H1 (cell line): ENCODE results near the gene KRTAP2-4. TPM values are rescaled to one million over a fixed set of nuclear protein-coding genes. Genes with fewer than 3 reads are reported as not detected.

ENCODE experiments used
- CTCF ChIA-PET: fragments of 300-600 bp; sonication (Branson Sonifier 250); formaldehyde crosslinking; loops from one replicate; lab custom pipeline; 2021; ENCODE audit not compliant: partially characterized antibody; lab: Charles Lee
- POLR2A ChIA-PET: fragments of 300-600 bp; sonication (Branson Sonifier 250); formaldehyde crosslinking; loops from one replicate; lab custom pipeline; 2021; ENCODE audit warnings: inconsistent platforms; ENCODE audit not compliant: partially characterized antibody; lab: Charles Lee
- DNase-seq, 2 experiments: peaks; one replicate each; pipeline versions ENCODE4 v3.0.0 to v3.0.0-alpha.2; 2010 to 2022; ENCODE audit warnings: low spot score in 2 of 2, low read depth in 1 of 2, mixed read lengths in 1 of 2
- FAIRE-seq: peaks from 2 replicates; lab custom pipeline; 2011; peaks lifted over from hg19 to GRCh38; lab: Jason Lieb, UNC
- H2AFZ ChIP-seq: 2 replicates; pipeline ENCODE4 v1.8.1; 2012; ENCODE audit warnings: low read length, inconsistent platforms
- H2AK5ac ChIP-seq: 2 replicates; pipeline ENCODE4 v1.6.1; 2013; ENCODE audit warnings: low read depth, low read length
- H2BK120ac ChIP-seq: replicated peaks from 2 replicates; pipeline ENCODE3; 2013; ENCODE audit warnings: low read depth, low read length, inconsistent platforms
- H2BK12ac ChIP-seq: 2 replicates; pipeline ENCODE4 v1.6.1; 2013; ENCODE audit warnings: low read depth, low read length
- H2BK15ac ChIP-seq: 2 replicates; pipeline ENCODE4 v1.6.1; 2013; ENCODE audit warnings: low read length
- H2BK20ac ChIP-seq: 2 replicates; pipeline ENCODE4 v1.6.1; 2013; ENCODE audit warnings: low read length
- H2BK5ac ChIP-seq: 2 replicates; pipeline ENCODE4 v1.6.1; 2013; ENCODE audit warnings: low read depth, low read length
- H3K14ac ChIP-seq: 2 replicates; pipeline ENCODE4 v1.6.1; 2013; ENCODE audit warnings: inconsistent platforms; ENCODE audit not compliant: insufficient read length
- H3K18ac ChIP-seq: 2 replicates; pipeline ENCODE4 v1.6.1; 2013; ENCODE audit warnings: low read length; ENCODE audit errors: extremely low read depth
- H3K23ac ChIP-seq: 2 replicates; pipeline ENCODE4 v1.6.1; 2013; ENCODE audit warnings: inconsistent platforms; ENCODE audit not compliant: insufficient read length
- H3K23me2 ChIP-seq: 2 replicates; pipeline ENCODE4 v1.6.1; 2013; ENCODE audit warnings: low read depth, low read length
- H3K27ac ChIP-seq: 2 replicates; pipeline ENCODE4 v1.6.1; 2011; ENCODE audit warnings: low read depth, low read length, inconsistent platforms
- H3K27me3 ChIP-seq, 4 experiments: replicated peaks in 1 of 4; 1 replicate in 1 of 4; 2 replicates in 3 of 4; pipeline versions ENCODE4 v1.6.1 to v1.8.1; 2011 to 2013; ENCODE audit warnings: low read length in 3 of 4, mild to moderate bottlenecking in 3 of 4, inconsistent platforms in 2 of 4, mixed read lengths in 2 of 4, moderate library complexity in 1 of 4; ENCODE audit not compliant: control insufficient read depth in 3 of 4, insufficient read depth in 3 of 4; ENCODE audit errors: extremely low read depth in 1 of 4
- H3K36me3 ChIP-seq, 4 experiments: 2 replicates each; pipeline versions ENCODE4 v1.6.1 to v1.8.1; 2011 to 2013; ENCODE audit warnings: mild to moderate bottlenecking in 4 of 4, low read length in 3 of 4, moderate library complexity in 2 of 4, control low read depth in 1 of 4, inconsistent platforms in 1 of 4; ENCODE audit not compliant: insufficient read depth in 4 of 4, control insufficient read depth in 2 of 4
- H3K4ac ChIP-seq: replicated peaks from 2 replicates; pipeline ENCODE3; 2013; ENCODE audit warnings: low read length, low read depth, mixed read lengths, inconsistent platforms; ENCODE audit not compliant: insufficient read length
- H3K4me1 ChIP-seq, 4 experiments: replicated peaks in 1 of 4; 1 replicate in 1 of 4; 2 replicates in 3 of 4; pipeline versions ENCODE4 v1.6.1 to v1.8.1; 2011 to 2013; ENCODE audit warnings: low read length in 3 of 4, inconsistent platforms in 2 of 4, mixed read lengths in 1 of 4; ENCODE audit not compliant: insufficient read depth in 4 of 4, control insufficient read depth in 3 of 4
- H3K4me2 ChIP-seq, 2 experiments: 2 replicates each; pipeline versions ENCODE4 v1.6.1 to v1.8.1; 2011 to 2013; ENCODE audit warnings: low read depth in 2 of 2, low read length in 2 of 2, control low read depth in 1 of 2, inconsistent platforms in 1 of 2, mild to moderate bottlenecking in 1 of 2; ENCODE audit not compliant: insufficient read depth in 1 of 2
- H3K4me3 ChIP-seq, 4 experiments: fragments of 200-600, 300-600 bp in 1 of 4; sonication (generic), shearing (Covaris generic), sonication (Bioruptor Twin) in 1 of 4; 2 replicates each; pipeline versions ENCODE4 v1.5.1 to v1.8.1; 2011 to 2016; ENCODE audit warnings: low read length in 4 of 4, low read depth in 3 of 4, control low read depth in 2 of 4, inconsistent platforms in 2 of 4, mild to moderate bottlenecking in 2 of 4, mixed read lengths in 1 of 4, moderate library complexity in 1 of 4; ENCODE audit not compliant: insufficient read depth in 2 of 4; ENCODE audit errors: extremely low read depth in 1 of 4
- H3K56ac ChIP-seq: replicated peaks from 2 replicates; pipeline ENCODE3; 2013; ENCODE audit warnings: low read depth, mild to moderate bottlenecking, mixed read lengths, low read length, inconsistent platforms; ENCODE audit not compliant: insufficient read length
- H3K79me1 ChIP-seq: 2 replicates; pipeline ENCODE4 v1.6.1; 2013; ENCODE audit warnings: low read depth, low read length, control low read depth
- H3K79me2 ChIP-seq, 2 experiments: 2 replicates each; pipeline versions ENCODE4 v1.6.1 to v1.8.1; 2012 to 2013; ENCODE audit warnings: low read length in 2 of 2, mild to moderate bottlenecking in 2 of 2, inconsistent platforms in 1 of 2; ENCODE audit not compliant: insufficient read depth in 2 of 2, control insufficient read depth in 1 of 2
- H3K9ac ChIP-seq, 4 experiments: replicated peaks in 1 of 4; 1 replicate in 1 of 4; 2 replicates in 3 of 4; pipeline versions ENCODE4 v1.6.1 to v1.8.1; 2011 to 2013; ENCODE audit warnings: low read depth in 3 of 4, low read length in 3 of 4, control low read depth in 2 of 4, mild to moderate bottlenecking in 2 of 4, moderate library complexity in 2 of 4, inconsistent platforms in 1 of 4; ENCODE audit errors: extremely low read depth in 1 of 4
- H3K9me3 ChIP-seq, 2 experiments: 2 replicates each; pipeline versions ENCODE4 v1.6.1 to v1.8.1; 2012 to 2013; ENCODE audit warnings: mild to moderate bottlenecking in 2 of 2, moderate library complexity in 2 of 2, control low read depth in 1 of 2, inconsistent platforms in 1 of 2, low read depth in 1 of 2, low read length in 1 of 2, mixed read lengths in 1 of 2; ENCODE audit not compliant: insufficient read depth in 2 of 2
- H4K20me1 ChIP-seq, 2 experiments: replicated peaks in 1 of 2; 2 replicates each; pipeline versions ENCODE3 to v1.8.1; 2011 to 2013; ENCODE audit warnings: inconsistent platforms in 2 of 2, low read length in 2 of 2, mild to moderate bottlenecking in 1 of 2; ENCODE audit not compliant: insufficient read depth in 2 of 2, control insufficient read depth in 1 of 2
- H4K5ac ChIP-seq: 2 replicates; pipeline ENCODE4 v1.6.1; 2013; ENCODE audit warnings: low read length, low read depth, mixed read lengths, inconsistent platforms; ENCODE audit not compliant: insufficient read length
- H4K8ac ChIP-seq: 2 replicates; pipeline ENCODE4 v1.8.0; 2013; ENCODE audit warnings: mild to moderate bottlenecking, moderate library complexity, low read length, inconsistent platforms; ENCODE audit not compliant: insufficient read depth; ENCODE audit errors: extremely low read depth
- H4K91ac ChIP-seq: replicated peaks from 2 replicates; pipeline ENCODE3; 2013; ENCODE audit warnings: low read length, mixed read lengths, inconsistent platforms; ENCODE audit not compliant: insufficient read length
- BACH1 ChIP-seq: IDR thresholded peaks from 2 replicates; pipeline ENCODE4 v1.6.1; 2012; ENCODE audit warnings: low read length, improper control_type of control experiment
- CEBPB ChIP-seq: IDR thresholded peaks from 2 replicates; pipeline ENCODE4 v1.6.1; 2012; ENCODE audit warnings: low read depth, low read length
- CREB1 ChIP-seq: IDR thresholded peaks from 2 replicates; pipeline ENCODE4 v1.6.1; 2012; ENCODE audit warnings: inconsistent platforms
- EP300 ChIP-seq, 2 experiments: IDR thresholded peaks; 1 replicate in 1 of 2; 2 replicates in 1 of 2; pipeline ENCODE4 v1.6.1; 2011 to 2012; ENCODE audit warnings: low read depth in 2 of 2, low read length in 2 of 2, mild to moderate bottlenecking in 2 of 2, borderline replicate concordance in 1 of 2, inconsistent platforms in 1 of 2, moderate library complexity in 1 of 2
- KDM1A ChIP-seq: fragments of 200-600, 300-600 bp; sonication (generic); IDR thresholded peaks from 2 replicates; pipeline ENCODE4 v1.7.1; 2016; ENCODE audit warnings: mild to moderate bottlenecking, low read length, borderline replicate concordance
- KDM4A ChIP-seq: IDR thresholded peaks from one replicate; pipeline ENCODE4 v1.7.1; 2012; ENCODE audit warnings: low read depth, mild to moderate bottlenecking, moderate library complexity, low read length, inconsistent platforms; ENCODE audit not compliant: severe bottlenecking
- KDM5A ChIP-seq: fragments of 200-600 bp; IDR thresholded peaks from 2 replicates; pipeline ENCODE4 v1.7.1; 2012; ENCODE audit warnings: mild to moderate bottlenecking, low read length, inconsistent platforms, mixed read lengths
- SP1 ChIP-seq: IDR thresholded peaks from 2 replicates; pipeline ENCODE4 v1.6.1; 2011; ENCODE audit warnings: low read depth, low read length
- SUZ12 ChIP-seq: fragments of 200-600 bp; sonication (generic); IDR thresholded peaks from 2 replicates; pipeline ENCODE4 v1.6.1; 2012; ENCODE audit warnings: mild to moderate bottlenecking, inconsistent platforms, low read length, moderate library complexity, mixed read lengths
- TBP ChIP-seq: IDR thresholded peaks from 2 replicates; pipeline ENCODE4 v1.6.1; 2011; ENCODE audit warnings: low read depth, low read length, improper control_type of control experiment
- WGBS, 2 experiments: shearing (Covaris generic) in 1 of 2; methylation state at CpG; one replicate each; pipeline versions ENCODE4 v1.1.6 to v1.1.7; 2013 to 2015; ENCODE audit warnings: low lambda C conversion rate in 2 of 2, mixed read lengths in 2 of 2, inconsistent platforms in 1 of 2, low coverage in 1 of 2, missing lambda C conversion rate in 1 of 2; ENCODE audit not compliant: insufficient replicate concordance in 2 of 2, insufficient coverage in 1 of 2, insufficient read length in 1 of 2; ENCODE audit errors: extremely low coverage in 1 of 2, missing lambda C conversion rate in 1 of 2; 5-methylcytosine and 5-hydroxymethylcytosine counted together
- polyA plus RNA-seq, 7 experiments: library from polyadenylated mRNA; depleted of rRNA in 3 of 7; stranded (reverse) in 5 of 7; unstranded in 2 of 7; fragments of >200 nt in 5 of 7; fragments of 200-250 nt in 2 of 7; gene quantifications; 1 replicate in 5 of 7; 2 replicates in 1 of 7; 4 replicates in 1 of 7; pipeline versions ENCODE4 v1.2.1 to v1.2.3, GENCODE V29; 2011 to 2013; ENCODE audit warnings: missing spikeins in 2 of 7, mixed read lengths in 2 of 7
- total RNA-seq: library from RNA; stranded (reverse); fragmentation: NEBNext Ultra II Directional; extraction: Animal tissue kit (Norgen Biotek cat#: 25700); gene quantifications from 2 replicates; pipeline ENCODE4 v1.2.1, GENCODE V29; 2021

The KRTAP2-4 gene
- total and polyA plus RNA-seq, 2 of the 8 experiments (the other 6 are each of a cell fraction or from before 2014, with no cell fraction given): not detected

GRCh38 chr17:41037853-41038350 is 27.8 kb downstream of the KRTAP2-4 start:
- no peak overlapping the region for H4K91ac ChIP-seq
- no peak overlapping the region for H3K56ac ChIP-seq
- no peaks in the 10 kb centered on the region for H3K79me1 ChIP-seq
- H2AFZ ChIP-seq: no peak overlapping the region
- no peaks in the 10 kb centered on the region for H4K20me1 ChIP-seq
- H4K5ac ChIP-seq: no peak overlapping the region
- H3K18ac ChIP-seq: no peak overlapping the region
- H4K8ac ChIP-seq: no peak overlapping the region
- H3K4me1 ChIP-seq: peaks cover 0 to 9% (median 2%) of the 10 kb centered on the region in 4 experiments; a peak in 4 of 7 replicates
- H3K27ac ChIP-seq: no peak overlapping the region
- H3K14ac ChIP-seq: no peak overlapping the region
- H2BK120ac ChIP-seq: no peak overlapping the region
- H3K23me2 ChIP-seq: no peaks in the 10 kb centered on the region
- DNase-seq (no peak), FAIRE-seq (no peak)
- no peak overlapping the region for H3K9ac ChIP-seq
- no peak overlapping the region; the same call in 1 of the 2 replicates for H2BK5ac ChIP-seq
- POLR2A ChIA-PET: no interaction called here
- H2BK20ac ChIP-seq: no peak overlapping the region
- H3K4me2 ChIP-seq: no peak overlapping the region
- H2BK15ac ChIP-seq: no peak overlapping the region
- H3K9me3 ChIP-seq: no peaks in the 10 kb centered on the region
- 74% methylated on average over 2 of the region's 2 CpGs; no CpG with 5 or more reads in 1 of the 2 experiments for WGBS, 2 experiments
- no peaks in the 10 kb centered on the region for H3K79me2 ChIP-seq
- H3K4me3 ChIP-seq: no peak overlapping the region; a peak in 1 of 8 replicates
- no peaks in the 10 kb centered on the region for H3K27me3 ChIP-seq
- no peak overlapping the region for H3K4ac ChIP-seq
- CTCF ChIA-PET: interaction anchor here (1.1 kb wide), 1 partner anchor 11 kb away, joined by 3 read pairs; no protein-coding TSS in a partner anchor
- no peak overlapping the region for H2BK12ac ChIP-seq
- H3K23ac ChIP-seq: no peak overlapping the region
- H2AK5ac ChIP-seq: no peak overlapping the region
- H3K36me3 ChIP-seq: no peaks in the 10 kb centered on the region
- TF ChIP-seq CREB1: no peak
- TF ChIP-seq BACH1: no peak
- no peak for TF ChIP-seq TBP
- no peak for TF ChIP-seq CEBPB
- no peak for TF ChIP-seq KDM1A
- no peak for TF ChIP-seq KDM4A
- TF ChIP-seq EP300 (IDR thresholded peaks at IDR 0.05; ENCODE audit: borderline replicate concordance in 1 of 2, low read depth in 2 of 2, low read length in 2 of 2): no peak
- TF ChIP-seq SP1: no peak
- no peak for TF ChIP-seq SUZ12
- no peak for TF ChIP-seq KDM5A
